Gastroesophageal sphincter (tissue), 4 donors: ENCODE data around the gene RAB3B. TPM values are rescaled to one million over a fixed set of nuclear protein-coding genes. Genes with fewer than 3 reads are reported as not detected.
"Not testable (repeated sequence)": the region's sequence is repeated elsewhere in the genome, so short reads cannot be mapped to it uniquely, and the experiment has no call there.

ENCODE experiments used
- ATAC-seq: fragments of 150-250 bp; one replicate; pipeline ENCODE4 v1.9.1; 2016; ENCODE audit warnings: mild to moderate bottlenecking, moderate library complexity
- H3K27ac ChIP-seq, 4 donors: fragments of 200-600 bp; sonication (generic) in 3 of 4; 1 replicate in 3 of 4; 2 replicates in 1 of 4; pipeline ENCODE4 v1.5.1; 2016 to 2019
- H3K27me3 ChIP-seq: fragments of 200-600 bp; sonication (generic); one replicate; pipeline ENCODE4 v1.5.1; 2019
- H3K36me3 ChIP-seq, 2 donors: fragments of 200-600 bp; sonication (generic); one replicate each; pipeline ENCODE4 v1.5.1; 2019; ENCODE audit warnings: control low read depth in 1 of 2
- H3K4me1 ChIP-seq, 3 donors: fragments of 200-600 bp; sonication (generic); 1 replicate in 2 of 3; 2 replicates in 1 of 3; pipeline ENCODE4 v1.5.1; 2016 to 2019; ENCODE audit warnings: control low read depth in 2 of 3
- H3K4me3 ChIP-seq, 2 donors: fragments of 200-600 bp; sonication (generic); one replicate each; pipeline ENCODE4 v1.5.1; 2019; ENCODE audit warnings: mild to moderate bottlenecking in 1 of 2, moderate library complexity in 1 of 2
- H3K9me3 ChIP-seq, 3 donors: fragments of 200-600 bp; sonication (generic); one replicate each; pipeline ENCODE4 v1.5.1; 2017 to 2019; ENCODE audit warnings: control low read depth in 2 of 3
- CTCF ChIP-seq, 4 experiments: fragments of 200-600 bp in 2 of 4; fragments of 450-650 bp in 2 of 4; sonication (generic) in 1 of 4; IDR thresholded peaks; one replicate each; pipeline ENCODE4 v1.5.1; 2017 to 2019; ENCODE audit warnings: antibody characterized with exemption in 4 of 4, mild to moderate bottlenecking in 2 of 4, moderate library complexity in 2 of 4
- EP300 ChIP-seq: sonication (generic); formaldehyde crosslinking; IDR thresholded peaks from one replicate; pipeline ENCODE4 v1.6.1; 2017; ENCODE audit warnings: antibody characterized with exemption, mild to moderate bottlenecking
- POLR2A ChIP-seq, 2 donors: fragments of 450-650 bp; IDR thresholded peaks; one replicate each; pipeline ENCODE4 v1.6.1; 2017; ENCODE audit warnings: antibody characterized with exemption in 2 of 2, mild to moderate bottlenecking in 2 of 2, moderate library complexity in 1 of 2
- POLR2AphosphoS5 ChIP-seq: sonication (generic); formaldehyde crosslinking; IDR thresholded peaks from one replicate; pipeline ENCODE4 v1.6.1; 2017; ENCODE audit warnings: antibody characterized with exemption
- WGBS, 2 donors: methylation state at CpG; one replicate each; pipeline ENCODE4 v1.1.5; 2018; ENCODE audit warnings: low coverage in 1 of 2; 5-methylcytosine and 5-hydroxymethylcytosine counted together
- total RNA-seq, 4 donors: library from RNA; depleted of rRNA; stranded (reverse); fragments of >200 nt; gene quantifications; one replicate each; pipeline ENCODE4 v1.1.0, GENCODE V29; 2016

Gene RAB3B
- total RNA-seq, 4 donors from 2014 or later, result under 0.01 to 0.81 (median 0.34) TPM

GRCh38 chr1:51968632-51969031, 21.9 kb downstream of the RAB3B start:
- H3K4me3 ChIP-seq, result no peak overlapping the region
- no peak overlapping the region for H3K27ac ChIP-seq
- WGBS, 2 donors, result 100% methylated on average over 1 of the region's 1 CpG; no CpG with 5 or more reads in 1 of the 2 donors
- TF ChIP-seq POLR2AphosphoS5 (no peak), POLR2A (IDR thresholded peaks at IDR 0.05) (no peak), EP300 (no peak), CTCF (IDR thresholded peaks at IDR 0.05) (no peak)
- peaks cover 31% of the 10 kb centered on the region for H3K27me3 ChIP-seq
- ATAC-seq, result no peak
- peaks cover 0 to 7% (median 0%) of the 10 kb centered on the region in 3 donors for H3K9me3 ChIP-seq
- H3K36me3 ChIP-seq, result no peaks in the 10 kb centered on the region
- H3K4me1 ChIP-seq, result no peaks in the 10 kb centered on the region

- H3K4me1 ChIP-seq, ATAC-seq, H3K4me3 ChIP-seq, H3K36me3 ChIP-seq, H3K9me3 ChIP-seq, H3K27ac ChIP-seq: not testable (repeated sequence)
- peaks cover 40% of the 10 kb centered on the region for H3K27me3 ChIP-seq
- 90 to 100% methylated on average over 1 of the region's 1 CpG for WGBS, 2 donors
These were observed 23.2 kb downstream of the RAB3B start for GRCh38 chr1:51967213-51967791.

GRCh38 chr1:51966559-51966958, 23.9 kb downstream of the RAB3B start:
- no peak for ATAC-seq
- whole genome bisulfite sequencing, 2 donors, result 90% methylated on average over 2 of the region's 2 CpGs; no CpG with 5 or more reads in 1 of the 2 donors
- Histone ChIP-seq H3K9me3 (peaks cover 0 to 7% (median 0%) of the 10 kb centered on the region in 3 donors), H3K36me3 (no peaks in the 10 kb centered on the region), H3K4me3 (no peak overlapping the region), H3K27ac (no peak overlapping the region), H3K27me3 (peaks cover 48% of the 10 kb centered on the region), H3K4me1 (no peaks in the 10 kb centered on the region)
- no peak for TF ChIP-seq CTCF (IDR thresholded peaks at IDR 0.05)
- TF ChIP-seq EP300, result no peak
- TF ChIP-seq POLR2A (IDR thresholded peaks at IDR 0.05), result no peak
- TF ChIP-seq POLR2AphosphoS5, result no peak

- Histone ChIP-seq H3K4me1 (no peaks in the 10 kb centered on the region), H3K4me3 (no peak overlapping the region), H3K27me3 (peaks cover 67% of the 10 kb centered on the region), H3K36me3 (no peaks in the 10 kb centered on the region), H3K27ac (no peak overlapping the region), H3K9me3 (peaks cover 0 to 7% (median 0%) of the 10 kb centered on the region in 3 donors)
- WGBS, 2 donors, result 71 to 85% methylated on average over 4 of the region's 4 CpGs
- no peak for ATAC-seq
- TF ChIP-seq POLR2AphosphoS5 (no peak), EP300 (no peak), POLR2A (IDR thresholded peaks at IDR 0.05) (no peak), CTCF (IDR thresholded peaks at IDR 0.05) (no peak)
These were observed 26.2 kb downstream of the RAB3B start for GRCh38 chr1:51964309-51964696.

GRCh38 chr1:51963592-51964308, 26.8 kb downstream of the RAB3B start:
- Histone ChIP-seq H3K4me1 (no peaks in the 10 kb centered on the region), H3K27ac (no peak overlapping the region), H3K9me3 (peaks cover 0 to 7% (median 0%) of the 10 kb centered on the region in 3 donors), H3K36me3 (no peaks in the 10 kb centered on the region), H3K27me3 (peaks cover 67% of the 10 kb centered on the region), H3K4me3 (no peak overlapping the region)
- TF ChIP-seq CTCF (IDR thresholded peaks at IDR 0.05), result no peak
- no peak for TF ChIP-seq EP300
- no peak for TF ChIP-seq POLR2AphosphoS5
- TF ChIP-seq POLR2A (IDR thresholded peaks at IDR 0.05), result no peak
- no peak for ATAC-seq
- 62 to 63% methylated on average over 3 to 4 of the region's 4 CpGs for WGBS, 2 donors
